GM18519 (cell line): ENCODE results near the gene KRIT1.

ENCODE experiments used
- ATAC-seq: cut with Tn5 transposase; IDR thresholded peaks from one replicate; pipeline ENCODE4 v1.9.1; 2021; ENCODE audit warnings: mild to moderate bottlenecking, moderate library complexity; ENCODE audit not compliant: unreplicated experiment, low FRiP score

The KRIT1 gene

GRCh38 chr7:92158660-92159575, 86.8 kb downstream of the KRIT1 start:
- ATAC-seq: peak; percentile 67

DNA sequence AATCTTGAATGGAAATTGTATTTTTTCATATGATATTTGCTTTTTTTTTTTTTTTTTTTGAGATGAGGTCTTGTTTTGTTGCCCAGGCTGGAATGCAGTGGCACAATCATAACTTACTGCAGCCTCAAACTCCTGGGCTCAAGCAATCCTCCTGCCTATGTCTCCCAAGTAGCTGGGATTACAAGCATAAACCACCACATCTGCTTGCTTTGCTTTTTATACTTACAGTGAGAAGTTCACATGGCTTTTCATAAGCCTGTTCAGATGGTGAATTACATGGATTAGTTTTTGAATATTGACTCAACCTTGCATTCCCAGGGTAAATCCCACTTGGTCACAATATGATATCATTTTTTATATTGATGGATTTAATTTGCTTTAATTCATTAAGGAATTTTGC, 88.7 kb downstream of the KRIT1 start:
- no peak for ATAC-seq

GRCh38 chr7:92155108-92155739, 90.5 kb downstream of the KRIT1 start:
- ATAC-seq: no peak

GRCh38 chr7:92150450-92151017, 95.2 kb downstream of the KRIT1 start:
- no peak for ATAC-seq

- no peak for ATAC-seq
Observed at GRCh38 chr7:92149736-92150239, 95.9 kb downstream of the KRIT1 start.
